NCI-H1048 (cell line): ENCODE measurements around the gene TBC1D8.

Experiments used
- DNase-seq: peaks from one replicate; lab custom pipeline; 2025; lab: John Stamatoyannopoulos, UW

The TBC1D8 gene

DNA sequence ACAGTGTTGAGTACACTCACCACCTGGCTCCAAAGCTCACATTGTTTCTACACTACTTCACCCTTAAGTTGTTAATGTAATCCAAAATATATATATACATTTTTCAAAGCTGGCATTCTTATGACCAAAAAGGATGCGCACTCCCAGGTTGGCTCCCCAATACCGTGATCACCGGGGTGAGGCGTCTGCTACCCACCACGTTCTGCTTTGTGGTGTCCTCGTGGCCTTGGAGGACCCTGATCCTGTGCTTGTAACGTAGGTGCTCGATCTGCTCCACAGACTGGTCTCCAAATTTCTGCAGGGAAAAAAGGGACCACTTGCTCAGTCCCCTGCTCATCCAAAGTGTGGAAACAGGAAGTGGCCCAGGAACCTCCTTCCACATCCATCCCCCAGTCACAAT, 123.3 kb downstream of the TBC1D8 start:
- no peak for DNase-seq

DNA sequence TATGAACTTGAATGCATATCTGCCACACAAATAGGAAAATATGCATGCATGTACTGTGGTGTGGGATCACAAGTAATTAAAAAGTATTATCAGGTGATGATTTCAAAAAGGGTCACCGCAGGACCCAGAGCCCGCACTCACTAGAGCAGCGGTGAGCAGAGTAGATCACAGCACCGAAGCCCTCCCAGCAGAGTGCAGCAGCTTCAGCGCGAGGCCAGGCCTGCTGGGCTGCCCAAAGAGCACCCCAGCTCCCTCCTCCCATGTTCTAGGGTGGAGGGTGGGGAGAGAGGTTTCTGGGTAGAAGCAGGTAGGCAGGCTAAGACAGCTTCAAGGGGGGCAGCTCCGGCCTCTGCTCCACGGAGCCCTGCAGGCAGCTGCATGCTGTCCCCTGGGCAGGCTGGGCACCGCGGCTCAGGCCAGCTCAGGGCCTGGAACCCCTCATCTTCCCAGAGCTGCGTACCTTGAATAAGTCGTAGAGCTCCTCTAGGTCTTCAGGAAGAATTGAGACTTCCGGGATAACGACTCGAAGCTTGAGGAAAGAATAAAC, 124.2 kb downstream of the TBC1D8 start:
- DNase-seq: no peak

DNA sequence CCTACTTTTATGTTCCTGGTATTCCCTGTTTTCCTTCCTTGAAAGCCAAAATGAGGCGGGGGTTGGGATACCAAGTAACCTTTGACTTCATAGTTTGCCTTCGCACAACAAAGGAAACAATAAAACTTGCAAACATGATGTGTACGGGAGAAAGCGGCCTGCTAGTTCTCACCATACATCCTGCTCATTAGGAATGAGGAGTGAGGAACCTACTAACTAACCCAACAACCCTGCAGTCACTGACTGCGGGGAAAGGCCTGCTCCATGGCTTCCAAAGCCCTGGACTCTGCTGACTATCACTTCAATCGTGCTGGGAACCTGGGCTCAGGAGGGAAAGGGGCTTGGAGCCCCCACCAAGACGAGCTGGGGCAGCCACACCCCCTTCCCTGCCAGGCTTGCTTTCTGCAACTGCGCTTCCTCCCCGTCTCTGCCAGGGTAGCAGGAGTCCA, 124.9 kb downstream of the TBC1D8 start:
- no peak for DNase-seq

DNA sequence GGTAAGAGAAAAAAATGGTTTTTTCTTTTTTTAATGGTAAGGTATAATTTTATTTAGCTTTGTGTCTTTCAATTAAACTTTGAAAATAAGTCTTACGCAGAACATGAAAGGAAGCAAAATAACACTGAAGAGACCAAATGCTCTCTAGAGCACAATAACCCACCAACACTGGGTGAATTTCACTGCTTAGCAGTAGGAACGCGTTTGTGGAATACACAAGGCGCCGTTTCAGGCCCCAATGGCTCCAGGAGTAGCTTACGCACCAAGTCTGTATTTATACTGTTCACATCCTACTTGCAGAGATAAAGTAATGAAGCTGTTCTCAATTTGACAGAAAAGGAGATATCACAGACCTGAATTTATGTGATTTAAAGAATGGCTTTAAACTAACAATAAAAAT, 125.6 kb downstream of the TBC1D8 start:
- no peak for DNase-seq

DNA sequence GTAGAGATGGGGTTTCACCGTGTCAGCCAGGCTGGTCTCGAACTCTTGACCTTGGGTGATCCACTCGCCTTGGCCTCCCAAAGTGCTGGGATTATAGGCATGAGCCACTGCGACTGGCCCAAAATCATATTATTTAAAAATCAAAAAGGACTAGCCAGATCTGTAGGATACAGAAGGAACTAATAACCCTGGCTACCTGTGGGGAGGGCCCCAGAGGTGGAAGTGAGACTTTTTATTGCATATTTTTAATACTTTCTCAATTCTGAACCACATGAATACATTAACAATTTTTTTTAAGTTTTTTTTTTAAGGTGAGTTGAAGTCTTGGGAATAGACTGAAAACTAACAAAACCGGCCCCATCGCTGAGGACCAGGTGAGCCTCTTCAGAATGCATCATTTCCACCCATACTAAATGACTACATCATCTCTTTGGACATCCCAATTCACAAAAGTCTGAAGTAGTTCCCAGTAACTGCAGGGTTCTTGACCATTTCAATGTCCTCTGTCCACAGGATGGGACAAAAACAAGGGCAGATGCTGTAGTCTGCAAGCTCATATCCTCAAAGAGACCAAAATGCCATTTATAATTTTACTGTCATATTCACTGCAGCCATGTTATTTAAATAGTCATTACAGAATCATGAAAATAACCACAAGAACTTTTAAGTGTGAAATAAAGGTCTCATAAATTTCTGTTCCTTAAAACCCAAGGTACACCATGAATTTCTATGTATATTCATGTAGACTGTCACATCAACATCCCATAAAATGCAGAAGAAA, 127.7 kb downstream of the TBC1D8 start:
- DNase-seq: no peak

DNA sequence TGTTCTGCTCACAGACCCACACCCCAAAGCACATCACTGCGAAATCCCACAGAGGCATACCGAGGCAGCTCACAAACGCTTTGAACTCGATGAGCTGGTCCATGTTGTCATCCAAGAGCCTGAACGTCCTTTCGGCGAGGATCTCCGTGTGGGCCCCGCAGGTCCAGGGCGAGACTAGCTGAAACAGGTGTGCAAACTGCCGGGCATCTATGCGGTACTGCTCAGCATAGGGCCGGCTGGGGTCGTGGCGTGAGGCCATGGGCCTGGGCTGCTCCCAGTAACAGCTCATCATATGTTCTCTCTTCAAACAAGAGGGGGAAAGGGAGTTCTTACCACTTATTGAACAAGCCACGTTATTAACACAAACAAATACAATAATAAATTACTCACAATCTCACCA, 129.0 kb downstream of the TBC1D8 start:
- DNase-seq: no peak

DNA sequence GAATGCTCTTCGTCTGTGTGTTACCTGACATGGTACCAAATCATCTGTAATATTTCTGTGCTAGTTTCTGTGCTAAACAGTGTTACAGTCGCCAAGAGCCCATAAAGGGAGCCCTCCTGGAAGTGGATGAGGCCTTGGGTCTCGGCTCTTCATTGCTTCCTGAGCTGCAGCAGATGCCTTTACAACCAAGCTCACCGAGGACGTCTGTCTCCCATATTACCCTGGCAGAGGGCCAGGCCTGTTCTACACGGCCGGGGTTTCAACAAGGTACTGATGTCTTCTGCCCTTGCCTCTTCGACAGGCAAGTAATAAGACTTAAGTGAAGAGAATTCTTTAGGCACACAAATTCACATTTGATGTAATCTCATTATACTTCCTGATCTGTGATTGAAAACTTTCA, 132.2 kb downstream of the TBC1D8 start:
- DNase-seq: no peak

DNA sequence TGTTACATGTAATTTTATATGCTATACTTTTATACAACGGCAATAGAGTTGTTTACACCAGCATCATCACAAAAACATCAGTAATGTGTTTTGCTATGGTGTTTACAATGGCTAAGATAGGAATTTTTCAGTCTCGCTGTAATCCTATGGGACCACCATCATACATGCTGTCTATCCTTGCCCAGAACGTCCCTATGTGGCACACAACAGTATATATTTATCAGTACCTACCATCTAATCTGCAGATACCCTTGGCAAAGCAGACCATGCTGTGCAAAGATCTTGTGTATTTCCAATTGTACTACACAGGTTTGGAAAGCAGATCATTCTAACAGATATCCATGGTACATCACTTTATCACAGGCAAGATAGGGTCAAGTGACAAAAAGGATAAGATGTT, 133.8 kb downstream of the TBC1D8 start:
- no peak for DNase-seq

DNA sequence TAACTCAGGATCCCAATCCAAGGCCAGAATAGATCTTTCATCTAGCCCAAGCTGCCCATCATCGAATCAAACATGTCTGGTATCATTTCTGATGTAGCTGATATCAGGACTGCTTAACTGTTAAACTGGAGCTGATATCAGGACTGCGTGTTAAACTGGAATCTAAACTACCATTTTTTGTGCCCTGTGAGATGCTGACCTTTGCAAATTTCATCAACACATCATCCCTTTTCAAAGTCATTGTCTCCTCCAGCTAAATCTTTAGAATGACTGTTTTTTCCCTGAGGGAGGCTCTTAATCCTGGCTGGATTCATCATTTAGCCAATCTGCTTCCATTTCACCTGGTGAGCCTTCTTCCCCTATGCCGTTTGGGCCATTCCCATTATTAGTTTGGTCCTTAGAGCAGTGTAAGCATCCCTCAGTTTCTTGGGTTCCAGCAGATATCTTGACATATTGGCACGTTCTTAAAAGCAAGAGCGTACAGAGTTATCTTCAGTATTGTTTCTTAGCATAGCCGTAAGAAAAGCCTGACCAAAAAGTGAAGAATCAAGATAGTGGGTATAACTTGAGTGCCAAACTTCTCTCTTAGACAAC, 136.8 kb downstream of the TBC1D8 start:
- DNase-seq: no peak

DNA sequence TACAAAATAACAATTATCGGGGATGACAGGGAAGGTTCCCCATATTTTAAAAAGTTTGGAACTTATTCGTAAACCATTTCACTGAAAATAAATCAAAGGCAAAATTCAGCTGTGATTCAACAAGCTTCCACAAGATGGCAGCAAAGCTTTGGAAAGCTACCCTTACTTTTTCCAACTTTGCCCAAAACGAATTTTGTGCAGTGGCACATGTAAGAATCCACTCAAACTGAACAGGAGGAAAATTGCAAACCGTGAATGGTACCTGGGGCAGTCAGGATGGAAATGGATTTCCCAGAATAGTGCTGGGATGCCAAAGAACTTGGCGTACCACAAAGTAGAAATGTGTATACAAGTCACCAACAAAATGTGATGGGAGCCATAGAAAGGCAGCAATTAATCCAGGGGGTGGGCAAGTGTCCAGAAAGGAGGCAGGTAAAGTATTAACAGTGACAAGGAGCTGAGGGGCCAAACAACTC, 138.4 kb downstream of the TBC1D8 start:
- no peak for DNase-seq

DNA sequence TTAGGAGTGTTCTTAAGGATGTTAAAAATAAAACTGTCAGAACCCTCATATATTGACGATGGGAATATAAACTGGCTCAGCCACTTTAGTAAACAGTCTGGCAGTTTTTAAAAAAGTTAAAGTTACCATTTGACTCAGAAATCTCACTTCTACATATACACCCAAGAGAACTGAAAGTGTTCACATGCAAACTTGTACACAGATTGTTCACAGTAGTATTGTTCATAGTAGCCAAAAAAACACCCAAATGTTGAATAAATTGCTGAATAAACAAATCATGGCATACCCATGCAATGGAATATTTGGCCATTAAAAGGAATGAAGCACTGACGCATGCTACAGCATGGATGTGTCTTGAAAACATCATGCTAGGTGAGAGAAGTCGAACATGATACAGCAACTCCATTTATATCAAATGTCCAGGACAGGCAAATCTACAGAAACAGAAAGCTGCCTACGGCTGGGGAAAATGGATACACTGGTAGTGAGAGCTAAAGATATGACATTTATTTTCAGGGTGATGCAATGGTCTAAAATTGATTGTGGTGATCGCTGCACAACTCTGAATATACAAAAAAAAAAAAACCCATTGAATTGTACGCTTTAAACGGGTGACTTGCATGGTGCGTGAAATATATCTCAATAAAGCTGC, 139.0 kb downstream of the TBC1D8 start:
- no peak for DNase-seq

DNA sequence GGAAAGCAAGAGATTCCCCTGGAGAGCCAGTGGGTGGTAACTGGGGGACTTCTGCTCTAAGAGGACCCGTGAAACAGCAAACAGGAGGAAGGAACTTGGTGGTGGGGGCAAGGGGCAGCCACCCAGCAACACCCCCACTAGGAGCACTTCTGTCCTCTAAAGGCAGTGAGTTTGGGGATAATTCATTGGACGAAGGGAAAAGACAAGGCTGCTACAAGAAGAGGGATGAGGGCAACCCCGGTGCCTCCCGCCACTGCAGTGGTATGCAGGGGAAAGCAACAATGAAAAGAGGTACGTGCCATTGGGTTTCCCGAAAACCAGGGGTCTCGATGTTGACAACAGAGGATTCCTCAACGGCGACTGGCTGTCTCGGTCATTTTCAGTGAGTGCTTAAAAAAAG, 140.0 kb downstream of the TBC1D8 start:
- DNase-seq: no peak

DNA sequence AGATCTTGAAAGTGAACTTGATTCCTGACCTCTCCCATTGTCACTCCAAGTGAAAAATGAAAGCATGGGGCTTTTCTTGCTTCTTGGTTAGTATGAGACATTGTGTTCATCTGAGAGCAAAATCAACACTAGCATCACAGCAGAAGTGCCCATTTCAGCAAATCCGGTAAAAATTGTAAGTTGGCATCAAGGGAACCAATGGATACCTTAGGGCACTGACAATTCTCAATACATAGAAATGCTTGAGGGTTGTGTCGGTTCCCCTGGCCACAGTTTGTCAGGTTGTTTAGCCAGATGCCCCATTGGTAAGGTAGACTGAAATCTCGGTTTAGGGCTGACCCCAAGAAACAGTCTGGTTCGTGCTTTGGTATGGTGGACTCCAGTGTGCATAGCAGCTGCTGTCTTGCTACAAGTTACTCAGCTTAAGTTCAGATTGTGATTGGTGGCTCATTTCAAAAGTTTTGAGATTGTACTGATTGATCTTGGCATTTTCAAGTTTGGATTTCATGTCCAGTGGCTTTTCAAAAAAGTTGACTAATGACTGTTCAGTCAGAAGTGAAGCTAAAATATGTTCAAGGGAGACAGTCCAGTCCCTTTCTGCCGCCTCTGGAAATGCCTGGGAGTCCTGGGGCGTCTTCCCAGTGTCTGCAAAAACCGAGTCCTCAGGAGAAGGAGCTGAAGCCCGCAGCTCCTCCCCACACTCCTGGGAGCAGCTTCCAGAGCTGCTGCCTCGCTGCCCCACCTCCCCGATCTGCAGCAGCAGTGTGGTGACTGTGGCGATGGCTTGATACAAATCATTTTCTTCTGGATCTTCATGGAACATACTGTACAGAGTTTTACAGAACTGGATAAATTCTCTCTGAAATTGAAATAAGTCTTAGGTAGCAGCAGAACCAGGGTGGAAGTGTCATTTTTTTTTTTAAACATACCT, 143.5 kb downstream of the TBC1D8 start:
- DNase-seq: no peak

DNA sequence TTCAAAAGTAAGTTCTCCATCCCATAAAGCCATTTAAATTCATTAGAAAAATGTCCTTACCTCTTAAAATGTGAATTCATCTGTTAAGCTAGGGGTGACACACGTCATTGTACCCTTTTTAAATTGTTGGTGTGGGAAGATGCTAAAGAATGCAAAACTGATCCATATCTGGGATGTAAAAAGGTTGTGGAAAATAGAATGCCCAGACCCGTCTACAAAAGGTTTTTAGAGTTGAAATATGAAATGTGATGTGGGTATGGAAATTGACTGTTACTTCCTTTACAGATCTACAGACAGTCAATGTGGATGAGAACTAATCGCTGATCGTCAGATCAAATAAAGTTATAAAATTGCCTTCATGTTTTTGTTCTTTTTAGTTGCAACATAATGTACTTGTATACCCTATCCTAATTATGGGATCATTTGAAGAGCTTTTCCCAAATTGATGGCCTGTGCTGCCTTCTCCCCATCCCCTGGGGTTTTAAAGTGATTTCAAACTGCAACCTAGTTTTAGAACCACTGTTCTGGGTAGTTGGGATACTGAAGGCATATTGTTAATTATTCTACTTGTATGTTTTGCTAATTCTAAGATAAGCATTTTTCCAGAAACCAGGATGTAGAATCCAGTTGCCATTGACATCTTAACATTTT, 145.0 kb downstream of the TBC1D8 start:
- no peak for DNase-seq

DNA sequence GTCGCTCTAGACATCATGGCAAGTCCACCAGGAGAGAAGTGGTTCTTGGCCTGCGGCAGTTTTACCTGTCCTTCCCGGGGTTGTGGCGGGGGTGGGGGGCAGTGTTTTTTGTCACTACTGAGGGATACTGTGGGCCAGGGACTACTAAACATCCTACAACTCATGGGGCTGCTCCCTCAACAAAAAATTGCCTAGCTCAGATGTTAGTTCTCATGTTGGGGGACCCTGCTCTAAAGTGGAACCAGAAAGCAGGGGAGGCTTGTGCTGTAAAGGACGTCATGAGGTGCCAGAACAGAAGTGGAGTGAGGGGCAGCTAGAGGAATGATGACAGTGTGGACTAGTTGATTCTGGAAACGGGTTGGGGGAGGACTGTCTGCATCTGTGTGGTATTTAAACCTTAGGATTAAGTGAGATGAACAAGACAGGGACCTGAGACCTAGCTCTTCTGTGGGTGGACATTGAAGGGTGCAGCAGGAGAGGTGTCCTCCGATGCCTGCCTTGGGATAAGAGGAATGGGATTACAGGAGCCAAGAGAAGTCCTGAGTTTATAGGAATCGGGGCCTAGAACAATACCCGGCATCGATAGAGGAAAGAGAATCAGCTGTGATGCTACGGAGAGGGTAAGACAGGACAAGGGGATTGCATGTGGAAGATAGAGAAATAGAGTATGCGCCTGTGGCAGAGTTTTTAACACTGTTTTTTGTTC, 146.4 kb downstream of the TBC1D8 start:
- no peak for DNase-seq

DNA sequence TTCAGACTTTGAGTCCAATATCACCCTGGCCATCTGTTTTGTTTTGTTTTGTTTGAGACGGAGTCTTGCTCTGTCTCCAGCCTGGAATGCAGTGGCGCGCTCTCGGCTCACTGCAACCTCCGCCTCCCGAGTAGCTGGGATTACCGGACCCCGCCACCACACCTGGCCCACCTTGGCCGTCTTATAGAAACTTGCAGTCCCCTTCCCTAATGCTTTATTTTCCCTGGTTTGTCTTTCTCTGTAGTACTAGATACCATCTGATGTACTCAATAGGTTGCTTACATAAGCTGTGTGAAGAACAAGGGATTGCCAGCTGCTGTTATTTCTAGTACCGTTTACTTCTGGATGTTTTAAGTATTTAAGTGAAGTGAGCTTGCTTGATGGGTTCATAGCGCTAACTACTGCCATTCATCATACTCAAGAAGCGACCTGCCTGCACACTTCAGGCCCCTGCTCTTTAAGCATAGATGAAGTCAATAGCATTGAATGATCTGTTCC, 147.9 kb downstream of the TBC1D8 start:
- DNase-seq: no peak

DNA sequence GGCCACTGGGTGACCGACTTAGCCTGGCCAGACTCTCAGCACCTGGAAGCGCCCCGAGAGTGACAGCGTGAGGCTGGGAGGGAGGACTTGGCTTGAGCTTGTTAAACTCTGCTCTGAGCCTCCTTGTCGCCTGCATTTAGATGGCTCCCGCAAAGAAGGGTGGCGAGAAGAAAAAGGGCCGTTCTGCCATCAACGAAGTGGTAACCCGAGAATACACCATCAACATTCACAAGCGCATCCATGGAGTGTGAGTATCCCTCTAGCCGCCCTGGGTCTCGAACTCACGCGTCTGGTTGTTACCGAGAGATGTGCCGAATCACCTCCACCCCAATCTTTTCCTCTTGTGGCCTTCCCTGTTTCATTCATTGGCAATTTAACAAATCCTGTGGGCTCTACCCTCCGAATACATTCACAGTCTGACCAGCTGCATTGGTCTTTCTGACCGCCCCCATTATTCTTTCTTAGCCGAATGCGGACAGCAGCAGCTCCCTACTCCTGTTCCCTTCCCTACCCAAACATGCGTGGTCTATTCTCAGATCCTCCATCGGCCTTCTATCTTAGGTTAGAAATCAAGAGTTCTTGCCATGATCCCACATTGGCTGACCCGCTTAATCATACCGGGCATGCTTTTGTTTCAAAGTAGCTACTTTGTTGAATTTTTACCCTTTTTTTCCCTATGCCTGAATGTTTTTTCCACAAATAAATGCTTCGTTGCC, 148.5 kb downstream of the TBC1D8 start:
- no peak for DNase-seq

DNA sequence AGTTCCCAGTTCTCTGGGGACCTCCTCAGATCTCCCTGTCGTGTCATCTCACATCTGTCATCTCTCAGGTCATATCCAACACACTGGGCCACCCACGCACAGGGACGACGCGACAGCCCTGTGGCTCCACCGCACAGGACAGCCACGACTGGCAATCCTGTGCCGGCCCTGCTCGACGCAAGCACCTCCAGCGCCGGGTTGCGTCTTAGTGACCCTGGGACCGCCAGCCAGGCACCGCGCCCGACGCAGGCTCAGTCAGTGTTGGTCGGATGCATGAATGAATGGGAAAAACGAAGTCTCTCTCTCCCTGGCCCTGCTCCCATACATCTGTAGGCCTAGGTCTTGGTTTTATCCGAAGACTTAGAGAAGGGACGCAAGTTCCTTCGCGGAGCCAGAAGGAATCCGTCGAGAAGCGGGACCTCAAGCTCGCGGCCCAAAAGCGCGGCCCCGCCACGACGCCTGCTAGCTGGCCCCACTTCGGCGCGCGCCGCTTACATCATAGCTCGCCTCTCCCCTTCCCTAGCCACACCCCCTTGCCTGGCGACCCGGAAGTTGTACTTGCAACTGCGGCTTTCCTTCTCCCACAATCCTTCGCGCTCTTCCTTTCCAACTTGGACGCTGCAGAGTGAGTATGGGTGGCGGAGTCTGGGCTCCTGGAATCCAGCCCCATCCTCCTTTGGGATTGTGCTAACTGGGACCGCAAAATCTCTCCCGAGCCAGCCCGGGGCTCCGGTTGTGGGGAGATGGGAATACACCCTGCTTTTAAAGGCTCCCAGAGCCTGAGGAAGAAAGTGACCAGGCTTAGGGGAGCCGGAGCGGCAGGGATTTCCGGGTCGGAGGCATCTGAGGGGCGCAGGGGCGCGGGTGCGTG, 149.3 kb downstream of the TBC1D8 start, which contains the start of gene RPL31:
TSS of gene RPL31 (plus strand) at position 599 of the 871 bp plus-strand sequence. CDS start 413 bp downstream, outside the sequence.
- DNase-seq: peak; percentile 84

DNA sequence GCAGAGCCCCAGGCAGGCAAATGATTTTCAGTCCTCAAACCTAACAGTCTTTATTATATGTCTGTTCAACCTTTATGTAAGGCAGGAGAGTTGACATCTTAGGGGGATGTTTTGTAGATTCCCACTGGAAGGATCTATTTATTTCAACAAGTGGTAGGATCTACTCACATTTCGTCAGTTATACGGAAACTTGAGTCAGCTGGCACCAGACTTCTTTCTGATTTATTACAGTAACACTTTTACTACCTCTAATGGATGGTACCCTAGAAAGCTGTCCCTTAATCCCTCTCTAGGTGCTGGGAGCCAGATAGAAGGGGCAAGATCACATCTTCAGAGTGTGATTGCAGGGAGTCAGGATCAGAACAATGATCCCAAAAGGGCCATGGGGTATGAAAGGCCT, 151.2 kb downstream of the TBC1D8 start:
- no peak for DNase-seq
